Measurements from ENCODE around the gene PCDH1.
A peak's percentile ranks its signal among the peaks of the same experiment; 100 is the strongest.

The PCDH1 gene

DNA sequence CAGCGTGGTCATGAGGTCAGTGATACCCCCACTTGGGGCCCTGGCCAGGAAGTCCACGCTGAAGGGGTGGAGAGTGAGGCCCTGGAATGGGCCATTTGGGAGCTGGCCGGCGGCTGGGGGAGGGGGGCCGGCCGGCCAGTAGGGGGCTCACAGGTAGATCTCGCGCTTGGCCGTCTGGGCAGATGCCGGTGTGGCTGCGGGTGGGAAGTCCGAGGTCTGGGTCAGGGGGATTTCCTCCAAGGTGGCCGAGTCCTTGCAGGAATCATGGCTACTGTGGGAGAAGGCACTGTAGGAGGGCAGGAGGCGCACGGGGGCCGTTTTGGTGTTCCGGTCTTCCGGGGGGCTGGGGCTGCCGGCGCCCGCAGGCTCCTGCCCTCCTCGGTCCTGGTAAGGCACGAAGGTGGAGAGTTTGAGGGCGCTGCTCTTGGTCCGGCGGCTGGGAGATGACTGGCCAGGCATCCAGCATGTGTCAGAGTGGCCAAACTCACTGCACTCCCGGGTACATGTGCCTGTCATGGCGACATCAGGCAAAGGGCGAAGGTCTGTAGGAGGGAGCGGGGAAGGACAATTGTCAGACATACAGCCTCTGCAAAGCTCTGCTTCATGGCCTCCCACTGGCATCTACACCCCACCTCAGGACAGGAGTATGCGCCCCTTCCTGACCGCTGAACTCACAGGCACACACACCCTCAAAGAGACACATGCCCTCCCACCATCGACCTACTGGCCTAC, 24.1 kb downstream of the PCDH1 start:
- no peak for DNase-seq (ENCODE audit: low read depth in 2 of 2)

DNA sequence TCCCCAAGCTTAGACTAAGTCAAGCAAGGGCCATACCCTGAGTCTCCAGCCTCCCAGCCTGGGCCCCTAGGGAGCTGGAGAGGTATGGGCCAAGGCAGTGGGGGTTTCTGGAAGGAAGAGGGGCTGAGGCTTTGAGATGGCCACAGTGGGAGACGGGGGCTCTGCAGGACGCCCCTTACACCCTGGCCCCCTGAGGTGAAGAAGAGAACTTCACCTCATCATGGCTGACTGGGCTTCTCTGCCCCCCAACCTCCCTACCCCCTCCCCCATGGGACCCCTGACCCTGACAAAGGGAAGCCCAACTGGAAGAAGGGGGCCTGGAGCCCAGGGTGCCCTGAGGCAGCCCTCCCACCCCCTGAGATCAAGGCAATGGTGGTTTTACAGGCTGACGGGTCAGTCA, 25.8 kb downstream of the PCDH1 start:
- DNase-seq (ENCODE audit: low read depth in 2 of 2): no peak

DNA sequence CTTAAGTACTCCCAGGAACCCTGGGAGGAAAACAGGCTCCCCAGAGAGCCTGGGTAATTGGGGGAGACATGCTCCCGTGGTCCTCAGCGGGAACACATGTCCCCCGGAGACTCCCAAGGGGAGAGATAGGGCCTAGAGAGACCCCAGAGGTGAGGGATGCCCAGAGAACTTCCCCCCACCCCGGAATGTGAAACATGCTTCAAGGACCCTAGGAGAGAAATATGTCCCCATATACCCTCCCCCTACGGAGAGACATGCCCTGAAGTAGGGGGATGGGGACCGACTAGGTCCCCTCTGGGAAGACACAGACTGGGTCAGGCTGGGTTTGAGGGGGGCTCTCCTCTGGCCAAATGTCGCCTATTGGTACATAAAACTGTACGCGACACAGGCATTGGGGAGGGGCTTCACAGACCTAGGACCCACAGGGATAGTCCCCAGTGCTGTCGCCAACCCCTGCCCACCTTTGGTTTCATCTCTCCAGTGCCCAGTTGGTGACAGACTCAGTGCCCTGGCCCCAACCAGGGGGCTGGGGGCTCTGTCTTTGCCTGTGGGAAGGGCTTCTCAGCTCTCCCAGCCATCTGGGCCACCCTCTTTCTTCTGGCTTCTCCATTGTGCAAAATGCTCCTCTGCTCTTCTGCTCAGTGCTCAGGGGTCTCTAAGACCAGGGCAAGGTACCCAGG, 26.9 kb downstream of the PCDH1 start:
- DNase-seq (ENCODE audit: low read depth in 2 of 2): no peak

DNA sequence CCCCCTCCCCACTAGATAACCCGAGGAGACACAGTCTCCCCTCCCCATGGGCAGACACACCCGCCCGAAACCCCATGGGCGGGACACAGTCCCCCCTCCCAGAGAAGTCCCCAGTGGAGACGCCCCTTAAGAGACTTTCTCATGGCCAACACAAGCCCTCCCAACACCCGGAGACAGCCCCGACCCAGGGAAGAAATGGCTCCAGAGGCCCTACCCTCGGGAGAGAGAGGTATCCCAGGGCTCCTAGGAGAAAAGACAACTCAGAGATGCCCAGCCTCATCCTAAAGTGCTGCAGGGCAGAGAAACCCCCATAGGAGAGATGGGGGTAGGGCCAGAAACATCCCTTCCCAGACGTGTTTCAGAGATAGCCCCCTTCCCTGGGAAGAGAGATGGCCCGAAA, 27.4 kb downstream of the PCDH1 start:
- DNase-seq (ENCODE audit: low read depth in 2 of 2): no peak

DNA sequence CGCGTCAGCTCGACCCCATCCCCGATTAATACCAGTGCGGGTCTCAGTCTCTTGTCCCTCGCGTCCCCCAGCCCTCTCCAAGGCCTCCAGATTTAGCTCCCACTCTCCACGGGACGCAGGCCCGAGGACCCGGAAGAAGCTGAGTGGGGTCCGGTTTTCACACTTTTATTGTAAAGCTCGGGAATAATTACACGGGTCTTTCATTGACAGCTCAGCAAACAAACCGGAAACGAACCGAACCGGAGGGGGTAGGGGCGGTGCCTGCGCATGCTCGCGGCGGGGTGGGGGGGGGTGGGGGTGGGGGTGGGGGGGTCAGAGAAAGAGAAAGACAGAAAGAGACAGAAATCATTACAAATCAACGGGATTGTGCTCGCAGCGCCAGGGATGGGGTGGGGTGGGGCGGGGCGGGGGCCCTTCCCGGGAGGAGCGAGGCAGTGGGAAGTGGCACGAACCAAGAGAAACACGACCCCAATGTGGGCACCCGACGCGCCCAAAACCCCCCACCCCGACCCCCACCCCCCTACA, 27.9 kb downstream of the PCDH1 start:
- DNase-seq (ENCODE audit: low read depth in 2 of 2): no peak

DNA sequence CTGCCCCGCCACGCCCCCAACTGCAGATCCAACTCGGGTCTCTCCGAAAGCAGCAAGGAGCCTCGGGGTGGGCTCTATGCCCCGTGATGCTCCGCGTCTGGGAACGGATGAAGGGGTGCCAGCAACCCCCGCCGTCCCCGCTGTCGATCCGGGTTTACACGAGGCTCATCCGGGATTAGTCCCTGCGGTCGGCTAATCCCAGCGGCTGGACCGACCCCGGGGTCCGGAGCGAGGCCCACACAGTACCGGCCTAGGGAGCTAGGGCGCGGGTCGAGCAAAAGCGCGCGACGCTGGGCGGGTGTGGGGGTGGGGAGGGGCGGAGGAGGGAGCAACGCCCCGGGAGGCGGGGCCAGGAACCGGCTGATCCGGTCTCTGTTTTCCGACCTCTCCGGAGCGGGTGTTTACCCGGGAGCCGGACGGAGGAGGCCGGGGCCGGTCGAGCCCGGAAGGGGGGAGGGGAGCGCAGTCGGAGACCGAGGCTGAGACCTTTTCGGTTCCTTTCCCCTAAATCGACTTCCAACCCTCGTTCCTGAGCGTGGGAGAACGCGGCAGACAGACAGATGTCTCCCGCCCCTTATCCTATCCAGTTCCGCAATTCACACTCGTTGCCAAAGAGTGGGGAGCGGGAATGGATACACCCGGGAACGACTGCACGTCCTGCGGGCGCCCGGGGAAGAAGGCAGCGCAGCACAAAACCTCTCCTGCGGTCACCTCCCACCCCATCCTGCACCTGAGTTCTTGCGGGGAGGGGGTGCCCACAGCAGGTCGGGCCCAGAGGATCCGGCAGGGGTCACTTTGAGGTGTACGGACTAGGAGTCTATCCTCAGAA, 28.6 kb downstream of the PCDH1 start:
- DNase-seq (ENCODE audit: low read depth in 2 of 2): peak; percentile 32 to 43

DNA sequence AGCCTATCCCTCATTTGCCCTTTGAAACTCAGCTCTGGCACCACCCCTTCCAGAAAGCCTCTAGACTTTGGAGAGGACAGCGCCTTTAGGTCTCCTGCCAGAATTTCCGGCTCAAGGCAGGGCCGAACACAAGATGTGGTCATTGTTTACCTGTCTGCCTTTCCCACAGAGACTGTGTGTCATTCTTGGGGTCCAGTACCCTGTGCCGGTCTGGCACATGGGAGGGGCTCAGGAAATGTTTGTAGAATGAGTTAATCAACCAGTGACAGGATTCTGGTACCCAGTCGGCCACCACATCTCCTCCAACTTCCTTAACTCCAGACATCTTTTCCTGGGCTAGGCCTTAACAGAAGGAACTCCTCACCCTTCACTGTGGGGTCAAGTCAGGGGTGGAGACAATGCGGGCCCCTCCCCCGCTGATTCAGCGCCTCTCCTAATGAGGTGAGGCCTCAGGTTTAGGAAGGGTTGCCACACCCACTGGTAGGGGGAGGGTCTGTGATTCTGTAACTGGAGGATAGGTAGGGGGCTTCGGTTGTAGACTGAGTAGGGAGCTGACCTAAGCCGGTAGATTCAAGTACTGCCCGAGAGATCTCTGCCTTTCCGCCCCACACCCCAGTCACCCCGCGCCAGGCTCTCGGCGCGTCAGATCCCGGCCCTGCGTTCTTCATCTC, 29.3 kb downstream of the PCDH1 start:
- DNase-seq (ENCODE audit: low read depth in 2 of 2): no peak

DNA sequence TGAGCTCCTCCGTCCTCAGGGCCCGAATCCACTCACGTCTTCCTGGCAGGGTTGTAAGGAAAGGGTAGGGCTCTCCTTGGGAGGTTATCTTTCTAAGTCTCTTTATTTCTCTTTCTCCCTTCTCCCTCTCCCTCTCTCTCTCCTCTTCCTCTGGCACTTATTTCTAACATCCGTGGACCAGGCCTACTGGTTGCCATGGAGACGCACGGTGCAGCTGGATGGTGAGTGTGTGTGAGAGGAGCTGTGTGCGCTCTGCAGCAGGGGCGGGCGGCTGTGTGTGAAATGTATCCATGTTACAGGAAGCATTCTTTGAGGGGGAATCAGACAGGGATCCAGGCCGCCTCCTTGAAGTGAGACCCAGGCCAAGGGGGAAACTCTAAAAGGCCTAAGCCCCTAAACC, 32.2 kb downstream of the PCDH1 start:
- DNase-seq (ENCODE audit: low read depth in 2 of 2): peak in 1 of 2 experiments; percentile 57

DNA sequence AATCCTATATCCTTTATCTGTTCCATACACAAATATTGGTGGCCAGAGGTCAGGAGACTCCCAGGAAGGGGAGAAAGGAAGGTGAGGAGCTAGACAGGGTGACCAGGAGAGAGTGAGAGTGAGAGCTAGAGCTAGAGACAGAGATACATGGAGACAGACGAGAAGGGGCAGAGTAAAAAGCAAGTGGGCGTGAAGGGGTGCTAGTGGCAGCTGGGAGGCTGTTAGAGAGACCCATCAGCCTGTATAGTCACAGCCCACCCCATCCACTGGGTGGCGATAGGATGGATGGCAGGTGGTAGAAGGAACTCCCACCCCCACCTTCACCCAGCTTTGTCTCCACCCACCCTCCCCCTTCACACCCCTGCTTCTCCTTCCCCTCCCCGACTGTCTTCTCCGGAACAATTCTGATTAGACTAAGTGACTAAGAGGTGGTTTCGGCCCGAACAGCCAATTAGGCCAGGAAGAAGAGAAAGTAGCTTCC, 32.8 kb downstream of the PCDH1 start:
- DNase-seq (ENCODE audit: low read depth in 2 of 2): no peak

DNA sequence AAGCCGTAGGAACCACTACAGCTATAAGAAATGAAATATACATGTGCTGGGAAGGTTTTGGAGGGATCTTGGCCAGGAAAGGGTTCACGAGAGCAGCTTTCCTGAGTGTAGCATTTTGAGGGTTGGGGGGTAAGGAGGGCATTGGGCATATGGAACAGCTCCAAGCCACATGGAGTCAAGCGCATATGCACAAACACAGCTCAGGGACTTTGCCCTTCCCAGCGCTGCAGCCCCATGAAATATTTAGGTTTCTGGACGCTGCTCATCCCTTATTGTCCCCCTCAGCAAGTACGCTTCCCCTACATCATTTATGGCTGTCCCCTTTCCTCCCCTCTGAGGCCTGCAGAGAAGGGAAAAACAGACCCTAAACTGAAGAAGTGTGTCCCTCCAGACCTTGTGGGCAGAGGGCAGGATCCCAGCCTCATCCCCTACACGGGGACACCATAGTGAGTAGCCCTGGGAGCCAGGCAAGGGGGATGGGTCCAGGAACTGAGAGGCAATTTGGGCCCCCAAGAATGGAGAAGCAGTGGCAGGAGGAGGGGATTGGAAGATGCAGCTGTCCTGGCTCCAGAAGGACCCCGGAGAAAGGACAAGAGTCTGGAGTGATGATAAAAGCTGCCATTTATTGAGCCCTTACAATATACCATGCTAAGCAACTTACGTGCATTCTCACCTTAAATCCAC, 33.7 kb downstream of the PCDH1 start:
- DNase-seq (ENCODE audit: low read depth in 2 of 2): no peak

DNA sequence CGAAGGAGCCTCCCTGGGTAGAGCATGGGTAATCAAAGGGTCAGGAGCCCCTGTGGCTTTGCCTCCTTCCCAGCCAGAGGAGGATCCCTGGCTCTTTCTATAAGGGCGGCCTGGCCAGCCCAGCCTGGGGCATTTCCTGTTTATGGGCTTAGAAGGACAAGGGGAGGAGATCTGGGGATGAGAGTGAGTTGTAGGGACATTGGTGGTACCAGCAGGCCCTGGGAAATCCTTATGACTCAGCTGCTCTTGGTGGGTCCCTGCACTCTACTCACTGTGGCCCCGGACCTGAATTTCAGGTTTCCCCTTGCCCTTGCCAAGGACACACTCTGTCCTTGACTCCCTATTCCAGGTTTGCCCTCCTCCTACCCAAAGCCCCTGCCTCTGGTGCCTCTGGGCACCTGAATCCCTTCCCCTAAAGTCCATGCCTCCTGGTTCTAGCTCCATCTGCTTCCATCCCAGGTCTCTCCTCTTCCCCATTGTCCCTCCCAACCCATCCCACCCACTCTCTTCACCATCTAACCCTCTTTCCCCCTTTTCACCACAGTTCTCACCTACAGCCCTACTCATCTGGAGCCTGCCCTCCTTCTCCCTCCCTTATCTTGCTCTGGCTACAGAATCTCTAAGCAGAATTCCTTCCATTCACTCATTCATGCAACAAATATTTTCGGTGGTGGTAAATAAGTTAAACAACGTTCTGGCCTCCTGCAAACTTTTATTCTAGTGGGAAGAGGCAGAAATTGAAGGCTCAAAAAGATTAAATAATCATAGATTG, 34.9 kb downstream of the PCDH1 start:
- DNase-seq (ENCODE audit: low read depth in 2 of 2): no peak

DNA sequence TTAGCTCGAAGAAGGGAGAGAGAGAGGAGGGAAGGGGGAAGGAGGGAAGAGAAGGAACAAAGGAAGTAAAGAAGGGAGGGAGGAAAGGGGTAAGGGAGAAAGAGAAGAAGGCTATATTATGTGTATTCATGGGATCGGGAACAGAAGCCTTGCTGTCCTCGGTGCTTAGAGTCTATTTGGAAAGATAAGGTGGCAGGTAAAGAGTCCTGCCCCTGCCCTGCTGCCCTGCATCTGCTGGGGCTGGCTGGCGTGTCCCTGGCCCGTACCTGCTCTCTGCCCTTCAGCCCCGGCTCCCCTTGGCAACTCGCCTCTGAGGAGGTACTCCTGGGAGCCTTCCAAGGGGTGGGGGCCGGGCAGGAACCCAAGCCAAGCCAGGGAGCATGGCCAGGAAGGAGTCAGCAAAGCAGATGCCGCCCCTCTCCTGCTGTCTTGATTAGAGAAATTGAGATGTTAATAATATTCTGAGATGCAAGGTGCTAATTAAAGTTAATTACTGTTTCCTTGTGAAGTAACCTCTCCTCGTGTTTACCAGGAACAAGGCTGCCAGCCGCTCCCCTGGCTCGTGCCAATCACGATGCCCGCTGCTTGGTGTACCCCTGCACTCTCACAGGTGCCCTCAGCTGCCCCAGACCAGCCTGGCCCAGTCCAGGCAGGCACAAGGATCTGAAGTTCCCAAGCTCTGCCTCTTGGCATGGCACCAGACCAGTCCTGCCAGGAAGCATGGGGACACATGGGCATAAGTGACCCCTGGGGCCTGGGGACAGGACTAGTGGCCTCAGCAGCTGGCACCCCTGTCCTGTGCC, 36.6 kb downstream of the PCDH1 start:
- no peak for DNase-seq (ENCODE audit: low read depth in 2 of 2)

DNA sequence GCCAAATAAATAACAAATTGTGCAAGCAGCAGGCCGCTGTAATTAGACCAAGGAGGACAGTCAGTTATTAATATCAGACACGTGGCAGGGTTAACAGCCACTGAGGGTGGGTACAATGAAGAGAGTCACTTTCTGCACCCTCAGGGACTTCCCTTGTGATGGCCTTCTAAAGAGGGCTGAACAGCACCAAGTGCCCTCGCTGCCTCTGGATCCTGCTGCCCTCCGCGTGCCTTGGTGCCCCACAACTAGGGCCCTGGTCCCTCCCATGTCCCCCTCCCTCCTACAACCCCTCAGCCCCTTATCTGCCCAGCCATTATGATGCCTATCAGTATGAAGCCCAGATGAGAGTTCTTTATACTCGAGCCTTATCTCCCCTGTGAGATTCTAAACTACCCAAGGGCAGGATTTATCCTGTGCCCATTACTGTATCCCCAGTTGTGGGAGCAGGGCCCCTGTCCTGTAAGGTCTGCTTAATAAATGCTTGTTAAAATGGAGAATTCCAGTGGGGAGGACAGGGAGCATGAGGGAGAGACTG, 37.3 kb downstream of the PCDH1 start:
- no peak for DNase-seq (ENCODE audit: low read depth in 2 of 2)

DNA sequence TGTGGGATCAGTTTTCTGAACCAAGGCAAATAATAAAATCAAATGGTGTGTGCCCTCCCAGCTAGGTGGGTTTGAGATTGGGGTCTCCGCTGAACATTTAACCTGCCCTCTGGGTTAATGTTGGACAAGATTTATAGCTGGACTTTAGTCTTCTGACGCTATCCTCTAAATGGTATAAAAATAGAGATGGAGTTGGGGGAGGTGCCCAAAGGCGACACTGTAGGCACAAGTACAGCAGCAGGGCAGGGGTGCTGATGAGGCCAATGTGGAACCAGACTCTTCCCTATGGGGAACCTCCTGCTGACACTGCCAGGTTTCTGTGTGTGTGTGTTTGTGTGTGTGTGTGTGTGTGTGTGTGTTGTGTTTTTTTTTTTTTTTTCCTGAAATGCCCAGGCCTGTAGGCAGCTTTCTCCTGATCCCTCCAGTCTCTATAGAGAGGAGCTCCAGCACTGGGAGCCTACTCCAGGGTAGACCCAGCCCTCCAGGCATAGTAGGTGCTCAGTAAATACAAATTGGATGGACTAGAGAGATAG, 37.9 kb downstream of the PCDH1 start:
- DNase-seq (ENCODE audit: low read depth in 2 of 2): no peak

DNA sequence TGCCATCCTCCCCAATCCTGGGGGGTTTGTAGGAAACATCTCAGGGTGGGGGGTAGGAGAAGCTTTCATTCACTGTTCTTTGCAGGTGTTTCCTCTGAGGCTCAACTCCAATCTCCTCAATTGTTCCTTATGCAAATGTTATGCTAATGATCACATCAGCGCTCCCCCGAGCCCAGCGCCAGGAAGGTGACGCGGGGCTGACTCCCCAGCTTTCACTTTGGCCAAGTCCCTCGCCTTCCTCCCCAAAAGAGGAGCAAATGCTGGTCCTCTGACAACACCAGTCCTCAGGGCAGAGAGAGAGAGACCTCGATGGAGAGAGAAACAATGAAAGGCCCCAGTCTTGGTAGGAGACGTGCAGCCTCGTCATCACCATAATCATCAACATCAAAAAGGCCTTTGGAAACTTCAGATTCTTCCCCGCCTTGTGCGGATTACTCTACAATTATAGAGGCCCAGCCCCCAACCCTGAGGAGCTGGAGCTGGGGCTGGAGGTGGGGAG, 39.1 kb downstream of the PCDH1 start:
- no peak for DNase-seq (ENCODE audit: low read depth in 2 of 2)

DNA sequence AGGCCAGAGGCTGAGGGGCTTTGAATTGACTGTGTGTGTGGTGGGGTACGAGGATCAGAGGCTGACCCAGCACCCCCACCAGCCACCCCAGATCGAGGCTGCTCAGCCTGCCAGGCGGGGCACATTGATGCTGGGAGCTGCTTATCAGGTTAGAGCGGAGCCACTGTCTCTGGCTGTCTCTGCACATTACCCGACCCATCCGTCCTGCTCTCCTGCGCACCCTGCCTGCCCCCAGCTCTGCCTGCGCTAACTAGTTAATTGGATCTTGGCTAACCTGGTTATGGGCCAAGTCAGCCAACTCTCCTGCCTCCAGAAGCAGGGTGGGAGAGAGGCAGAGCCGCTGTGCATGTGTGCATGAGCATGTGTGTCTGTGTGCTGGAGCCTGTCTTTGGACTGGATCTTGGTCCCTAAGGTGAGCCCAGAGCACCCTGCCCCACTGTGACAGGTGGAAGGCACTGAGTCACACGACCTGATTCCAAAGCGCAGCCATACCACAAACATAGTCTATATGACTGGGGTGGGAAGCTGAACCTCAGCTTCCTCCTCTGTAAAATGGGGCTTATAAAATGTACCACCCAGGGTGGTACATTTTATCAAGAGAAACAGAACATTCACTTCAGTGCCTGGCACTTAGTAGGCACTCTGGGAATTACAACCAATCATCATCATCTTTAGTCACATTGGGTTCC, 39.7 kb downstream of the PCDH1 start:
- no peak for DNase-seq (ENCODE audit: low read depth in 2 of 2)

DNA sequence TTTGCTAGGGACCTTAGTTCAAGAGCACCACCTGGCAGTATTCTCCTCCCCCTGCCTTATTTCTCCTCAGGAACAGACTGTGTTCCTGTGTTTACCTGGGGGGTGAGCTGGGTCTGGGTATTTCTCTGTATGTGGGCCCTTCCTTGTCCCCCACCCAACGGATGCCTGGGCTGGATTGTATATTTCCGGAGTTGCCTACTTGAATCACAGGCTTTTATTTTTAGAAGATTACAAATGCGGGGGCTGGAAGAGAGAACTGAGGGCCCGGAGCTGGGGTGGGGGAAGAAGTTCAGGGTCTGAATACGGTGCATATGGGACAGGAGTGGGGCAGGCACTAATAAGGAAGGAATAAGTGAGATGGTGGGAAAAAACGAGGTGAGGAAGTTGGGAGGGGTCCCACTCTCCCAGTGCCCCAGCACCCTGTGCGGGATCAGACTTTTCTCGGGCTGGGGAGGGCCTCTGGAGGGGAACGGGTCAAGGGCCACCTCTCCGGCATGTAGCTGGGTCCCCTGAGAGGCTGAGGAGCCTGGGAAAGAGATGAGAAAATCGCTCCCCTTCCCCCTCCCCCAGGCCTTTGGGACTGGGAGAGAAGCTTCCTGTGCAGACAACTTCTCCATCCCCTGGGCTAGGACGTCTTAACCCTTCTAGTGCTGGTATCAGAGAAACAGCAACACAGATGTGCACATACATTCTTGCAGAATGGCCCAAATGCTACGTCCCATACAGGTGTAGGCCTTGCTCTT, 42.1 kb downstream of the PCDH1 start:
- peak in 1 of 2 experiments; percentile 42 for DNase-seq (ENCODE audit: low read depth in 2 of 2)

Data from fibroblast of skin of left quadriceps (primary cell).